GM23338 (cell line): ENCODE data around the gene CFAP299.

ENCODE experiments used
- CREB1 ChIP-seq: fragments of 250-450 bp; sonication (Bioruptor Pico); IDR thresholded peaks from 2 replicates; pipeline ENCODE4 v1.5.0; 2020; ENCODE audit warnings: low read depth, mild to moderate bottlenecking, moderate library complexity
- EZH2phosphoT487 ChIP-seq: fragments of 200-600 bp; sonication (generic); IDR thresholded peaks from one replicate; pipeline ENCODE4 v1.8.1; 2018; ENCODE audit warnings: antibody characterized with exemption; ENCODE audit not compliant: unreplicated experiment
- JUNB ChIP-seq: IDR thresholded peaks from one replicate; pipeline ENCODE4 v1.6.1; 2016; ENCODE audit warnings: antibody characterized with exemption; ENCODE audit not compliant: unreplicated experiment
- NANOG ChIP-seq: IDR thresholded peaks from 2 replicates; pipeline ENCODE4 v1.6.1; 2016; ENCODE audit warnings: antibody characterized with exemption, borderline replicate concordance
- POLR2AphosphoS5 ChIP-seq: IDR thresholded peaks from 2 replicates; pipeline ENCODE4 v1.6.1; 2016; ENCODE audit warnings: antibody characterized with exemption, low read depth
- REST ChIP-seq: IDR thresholded peaks from one replicate; pipeline ENCODE4 v1.6.1; 2018; ENCODE audit warnings: antibody characterized with exemption; ENCODE audit not compliant: unreplicated experiment
- TF ChIP-seq, protein P1 (sequence below), 2 experiments: fragments of 200-600 bp in 1 of 2; sonication (generic) in 1 of 2; conservative IDR thresholded peaks; 2 replicates each; pipeline versions ENCODE4 v1.5.1 to v1.6.1; 2016 to 2017; ENCODE audit warnings: antibody characterized with exemption in 2 of 2, low read depth in 2 of 2, mild to moderate bottlenecking in 2 of 2, moderate library complexity in 1 of 2

- TF ChIP-seq REST, result no peak
- TF ChIP-seq, protein P1, sequence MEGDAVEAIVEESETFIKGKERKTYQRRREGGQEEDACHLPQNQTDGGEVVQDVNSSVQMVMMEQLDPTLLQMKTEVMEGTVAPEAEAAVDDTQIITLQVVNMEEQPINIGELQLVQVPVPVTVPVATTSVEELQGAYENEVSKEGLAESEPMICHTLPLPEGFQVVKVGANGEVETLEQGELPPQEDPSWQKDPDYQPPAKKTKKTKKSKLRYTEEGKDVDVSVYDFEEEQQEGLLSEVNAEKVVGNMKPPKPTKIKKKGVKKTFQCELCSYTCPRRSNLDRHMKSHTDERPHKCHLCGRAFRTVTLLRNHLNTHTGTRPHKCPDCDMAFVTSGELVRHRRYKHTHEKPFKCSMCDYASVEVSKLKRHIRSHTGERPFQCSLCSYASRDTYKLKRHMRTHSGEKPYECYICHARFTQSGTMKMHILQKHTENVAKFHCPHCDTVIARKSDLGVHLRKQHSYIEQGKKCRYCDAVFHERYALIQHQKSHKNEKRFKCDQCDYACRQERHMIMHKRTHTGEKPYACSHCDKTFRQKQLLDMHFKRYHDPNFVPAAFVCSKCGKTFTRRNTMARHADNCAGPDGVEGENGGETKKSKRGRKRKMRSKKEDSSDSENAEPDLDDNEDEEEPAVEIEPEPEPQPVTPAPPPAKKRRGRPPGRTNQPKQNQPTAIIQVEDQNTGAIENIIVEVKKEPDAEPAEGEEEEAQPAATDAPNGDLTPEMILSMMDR (conservative IDR thresholded peaks at IDR 0.05; ENCODE audit: low read depth in 2 of 2), result no peak
- no peak for TF ChIP-seq POLR2AphosphoS5
- TF ChIP-seq EZH2phosphoT487, result no peak
- no peak for TF ChIP-seq JUNB
- TF ChIP-seq NANOG, result no peak
- no peak for TF ChIP-seq CREB1 (CRISPR knock-in tag)
Observed at GRCh38 chr4:80875642-80876041, 540.1 kb downstream of the CFAP299 start.
